ENCODE data around the gene DRAXIN.

The DRAXIN gene

GRCh38 chr1:11764519-11764918, 73.0 kb downstream of the DRAXIN start:
- Histone ChIP-seq H4K91ac (ENCODE audit: low read depth, low read length, poor library complexity) (peak overlapping the region; percentile 27), H2AK5ac (ENCODE audit: low read depth, low read length) (peak overlapping the region; percentile 94), H3K27ac (replicated peaks; ENCODE audit: low read length) (no peak overlapping the region), H3K18ac (ENCODE audit: low read length) (peak overlapping the region; percentile 68), H3K14ac (ENCODE audit: low read length) (no peak overlapping the region), H2BK120ac (ENCODE audit: low read depth, low read length) (no peak overlapping the region), H3K79me1 (ENCODE audit: low read depth, low read length) (no peaks in the 10 kb centered on the region), H3K4me1 (ENCODE audit: control insufficient read depth in 2 of 2, insufficient read depth in 1 of 2, low read depth in 1 of 2, low read length in 2 of 2) (peaks cover 0 to 6% of the 10 kb centered on the region in 2 donors), H3K4me2 (ENCODE audit: insufficient read depth, low read length, poor library complexity, severe bottlenecking) (no peak overlapping the region), H3K23ac (ENCODE audit: low read depth, low read length, poor library complexity) (no peak overlapping the region), H3K9ac (ENCODE audit: low read depth, low read length, poor library complexity) (no peak overlapping the region), H3K4ac (ENCODE audit: low read length) (no peak overlapping the region), H3K4me3 (ENCODE audit: low read length in 2 of 2) (no peak overlapping the region), H3K9me3 (replicated peaks in 1 of 2; ENCODE audit: control insufficient read depth in 2 of 2, insufficient read depth in 1 of 2, low read depth in 1 of 2, low read length in 2 of 2) (peaks cover 0 to 3% of the 10 kb centered on the region in 2 donors), H3K36me3 (replicated peaks in 1 of 2; ENCODE audit: control insufficient read depth in 2 of 2, insufficient read depth in 2 of 2, low read length in 2 of 2) (no peaks in the 10 kb centered on the region), H2BK15ac (ENCODE audit: low read length) (peak overlapping the region; percentile 79), H2AFZ (ENCODE audit: low read length) (no peak overlapping the region), H3K27me3 (ENCODE audit: control insufficient read depth in 3 of 3, insufficient read depth in 3 of 3, low read depth in 1 of 3, low read length in 3 of 3) (peaks cover 2 to 69% (median 8%) of the 10 kb centered on the region in 3 experiments), H4K8ac (ENCODE audit: low read depth, low read length) (no peak overlapping the region), H2BK12ac (ENCODE audit: low read length) (no peak overlapping the region), H2BK5ac (ENCODE audit: low read length) (peak overlapping the region; percentile 42)
- no peak for DNase-seq (ENCODE audit: low spot score)
- WGBS, 2 donors (ENCODE audit: extremely low coverage in 2 of 2, insufficient read length in 2 of 2, insufficient replicate concordance in 1 of 2), result no CpG with 5 or more reads among the region's 7 CpGs

- no CpG with 5 or more reads among the region's 19 CpGs for WGBS, 2 donors (ENCODE audit: extremely low coverage in 2 of 2, insufficient read length in 2 of 2, insufficient replicate concordance in 1 of 2)
- no peaks in the 10 kb centered on the region for H3K36me3 ChIP-seq (replicated peaks in 1 of 2; ENCODE audit: control insufficient read depth in 2 of 2, insufficient read depth in 2 of 2, low read length in 2 of 2)
- no peak overlapping the region for H4K8ac ChIP-seq (ENCODE audit: low read depth, low read length)
- H3K4ac ChIP-seq (ENCODE audit: low read length), result peak overlapping the region; percentile 32
- no peak overlapping the region for H3K4me2 ChIP-seq (ENCODE audit: insufficient read depth, low read length, poor library complexity, severe bottlenecking)
- H2BK5ac ChIP-seq (ENCODE audit: low read length), result peak overlapping the region; percentile 78
- peaks cover 0 to 3% of the 10 kb centered on the region in 2 donors for H3K9me3 ChIP-seq (replicated peaks in 1 of 2; ENCODE audit: control insufficient read depth in 2 of 2, insufficient read depth in 1 of 2, low read depth in 1 of 2, low read length in 2 of 2)
- H4K91ac ChIP-seq (ENCODE audit: low read depth, low read length, poor library complexity), result no peak overlapping the region
- H3K18ac ChIP-seq (ENCODE audit: low read length), result peak overlapping the region; percentile 85
- no peak overlapping the region for H3K9ac ChIP-seq (ENCODE audit: low read depth, low read length, poor library complexity)
- no peak overlapping the region for H3K27ac ChIP-seq (replicated peaks; ENCODE audit: low read length)
- DNase-seq (ENCODE audit: low spot score), result no peak
- H2AFZ ChIP-seq (ENCODE audit: low read length), result peak overlapping the region; percentile 29
- H2BK12ac ChIP-seq (ENCODE audit: low read length), result peak overlapping the region; percentile 58
- H2BK15ac ChIP-seq (ENCODE audit: low read length), result peak overlapping the region; percentile 69
- H2AK5ac ChIP-seq (ENCODE audit: low read depth, low read length), result peak overlapping the region; percentile 90
- no peak overlapping the region for H3K23ac ChIP-seq (ENCODE audit: low read depth, low read length, poor library complexity)
- peak overlapping the region; percentile 87 for H3K14ac ChIP-seq (ENCODE audit: low read length)
- peaks cover 2 to 63% (median 8%) of the 10 kb centered on the region in 3 experiments for H3K27me3 ChIP-seq (ENCODE audit: control insufficient read depth in 3 of 3, insufficient read depth in 3 of 3, low read depth in 1 of 3, low read length in 3 of 3)
- no peaks in the 10 kb centered on the region for H3K79me1 ChIP-seq (ENCODE audit: low read depth, low read length)
- peak overlapping the region; percentile 47 for H2BK120ac ChIP-seq (ENCODE audit: low read depth, low read length)
- peaks cover 0 to 6% of the 10 kb centered on the region in 2 donors for H3K4me1 ChIP-seq (ENCODE audit: control insufficient read depth in 2 of 2, insufficient read depth in 1 of 2, low read depth in 1 of 2, low read length in 2 of 2)
- no peak overlapping the region for H3K4me3 ChIP-seq (ENCODE audit: low read length in 2 of 2)
Measured at GRCh38 chr1:11765661-11766428, 74.3 kb downstream of the DRAXIN start.

- Histone ChIP-seq H2BK120ac (ENCODE audit: low read depth, low read length) (peak overlapping the region; percentile 47), H3K18ac (ENCODE audit: low read length) (peak overlapping the region; percentile 85), H3K14ac (ENCODE audit: low read length) (peak overlapping the region; percentile 87), H2AFZ (ENCODE audit: low read length) (peak overlapping the region; percentile 29), H4K91ac (ENCODE audit: low read depth, low read length, poor library complexity) (no peak overlapping the region), H2BK15ac (ENCODE audit: low read length) (peak overlapping the region; percentile 69), H3K9ac (ENCODE audit: low read depth, low read length, poor library complexity) (no peak overlapping the region), H3K27ac (replicated peaks; ENCODE audit: low read length) (no peak overlapping the region), H3K9me3 (replicated peaks in 1 of 2; ENCODE audit: control insufficient read depth in 2 of 2, insufficient read depth in 1 of 2, low read depth in 1 of 2, low read length in 2 of 2) (peaks cover 0 to 3% of the 10 kb centered on the region in 2 donors), H3K79me1 (ENCODE audit: low read depth, low read length) (no peaks in the 10 kb centered on the region), H3K4me1 (ENCODE audit: control insufficient read depth in 2 of 2, insufficient read depth in 1 of 2, low read depth in 1 of 2, low read length in 2 of 2) (peaks cover 0 to 6% of the 10 kb centered on the region in 2 donors), H3K23ac (ENCODE audit: low read depth, low read length, poor library complexity) (no peak overlapping the region), H2BK5ac (ENCODE audit: low read length) (peak overlapping the region; percentile 78), H2BK12ac (ENCODE audit: low read length) (peak overlapping the region; percentile 10), H3K4ac (ENCODE audit: low read length) (no peak overlapping the region), H3K27me3 (ENCODE audit: control insufficient read depth in 3 of 3, insufficient read depth in 3 of 3, low read depth in 1 of 3, low read length in 3 of 3) (peaks cover 2 to 57% (median 6%) of the 10 kb centered on the region in 3 experiments), H3K4me2 (ENCODE audit: insufficient read depth, low read length, poor library complexity, severe bottlenecking) (no peak overlapping the region), H4K8ac (ENCODE audit: low read depth, low read length) (no peak overlapping the region), H2AK5ac (ENCODE audit: low read depth, low read length) (peak overlapping the region; percentile 90), H3K36me3 (replicated peaks in 1 of 2; ENCODE audit: control insufficient read depth in 2 of 2, insufficient read depth in 2 of 2, low read length in 2 of 2) (no peaks in the 10 kb centered on the region), H3K4me3 (ENCODE audit: low read length in 2 of 2) (no peak overlapping the region)
- no CpG with 5 or more reads among the region's 14 CpGs for WGBS, 2 donors (ENCODE audit: extremely low coverage in 2 of 2, insufficient read length in 2 of 2, insufficient replicate concordance in 1 of 2)
- DNase-seq (ENCODE audit: low spot score), result no peak
Measured at GRCh38 chr1:11766429-11766776, 74.9 kb downstream of the DRAXIN start.

- peak overlapping the region; percentile 23 for H3K4ac ChIP-seq (ENCODE audit: low read length)
- H3K9me3 ChIP-seq (replicated peaks in 1 of 2; ENCODE audit: control insufficient read depth in 2 of 2, insufficient read depth in 1 of 2, low read depth in 1 of 2, low read length in 2 of 2), result no peaks in the 10 kb centered on the region
- H2BK5ac ChIP-seq (ENCODE audit: low read length), result no peak overlapping the region
- H3K23ac ChIP-seq (ENCODE audit: low read depth, low read length, poor library complexity), result peak overlapping the region; percentile 73
- H3K9ac ChIP-seq (ENCODE audit: low read depth, low read length, poor library complexity), result no peak overlapping the region
- no peak overlapping the region for H4K8ac ChIP-seq (ENCODE audit: low read depth, low read length)
- no peak overlapping the region for H3K14ac ChIP-seq (ENCODE audit: low read length)
- peaks cover 0 to 1% of the 10 kb centered on the region in 2 donors for H3K4me1 ChIP-seq (ENCODE audit: control insufficient read depth in 2 of 2, insufficient read depth in 1 of 2, low read depth in 1 of 2, low read length in 2 of 2)
- no peak overlapping the region for H2BK15ac ChIP-seq (ENCODE audit: low read length)
- peak overlapping the region in 1 of 2 donors; percentile 53 for H3K4me3 ChIP-seq (ENCODE audit: low read length in 2 of 2)
- peak overlapping the region; percentile 24 for H2AK5ac ChIP-seq (ENCODE audit: low read depth, low read length)
- no peak overlapping the region for H2BK120ac ChIP-seq (ENCODE audit: low read depth, low read length)
- no peak for DNase-seq (ENCODE audit: low spot score)
- no peaks in the 10 kb centered on the region for H3K79me1 ChIP-seq (ENCODE audit: low read depth, low read length)
- H3K18ac ChIP-seq (ENCODE audit: low read length), result peak overlapping the region; percentile 48
- H3K36me3 ChIP-seq (replicated peaks in 1 of 2; ENCODE audit: control insufficient read depth in 2 of 2, insufficient read depth in 2 of 2, low read length in 2 of 2), result no peaks in the 10 kb centered on the region
- no peak overlapping the region for H2AFZ ChIP-seq (ENCODE audit: low read length)
- H3K4me2 ChIP-seq (ENCODE audit: insufficient read depth, low read length, poor library complexity, severe bottlenecking), result no peak overlapping the region
- H3K27me3 ChIP-seq (ENCODE audit: control insufficient read depth in 3 of 3, insufficient read depth in 3 of 3, low read depth in 1 of 3, low read length in 3 of 3), result peaks cover 0 to 40% (median 0%) of the 10 kb centered on the region in 3 experiments
- no CpG with 5 or more reads among the region's 16 CpGs for WGBS, 2 donors (ENCODE audit: extremely low coverage in 2 of 2, insufficient read length in 2 of 2, insufficient replicate concordance in 1 of 2)
- no peak overlapping the region for H3K27ac ChIP-seq (replicated peaks; ENCODE audit: low read length)
- H2BK12ac ChIP-seq (ENCODE audit: low read length), result peak overlapping the region; percentile 73
- no peak overlapping the region for H4K91ac ChIP-seq (ENCODE audit: low read depth, low read length, poor library complexity)
Measured at GRCh38 chr1:11767922-11768704, 76.6 kb downstream of the DRAXIN start.
